ENCODE measurements around the gene LTN1.

LTN1 gene

DNA sequence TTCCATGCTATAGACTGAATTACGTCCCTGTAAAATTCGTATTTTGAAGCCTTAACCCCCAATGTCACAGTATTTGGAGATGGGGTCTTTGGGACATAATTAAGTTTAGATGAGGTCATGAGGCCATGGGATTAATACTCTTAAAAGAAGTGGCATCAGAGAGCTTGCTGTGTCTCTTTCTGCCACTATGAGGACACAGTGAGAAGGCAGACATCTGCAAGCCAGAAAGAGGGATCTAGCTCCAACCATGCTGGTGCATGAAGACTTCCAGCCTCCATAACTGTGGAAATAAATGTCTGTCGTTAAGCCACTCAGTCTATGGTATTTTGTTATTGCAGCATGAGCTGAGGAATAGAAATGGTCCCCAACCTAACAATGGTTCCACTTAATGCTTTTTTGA lies 99.0 kb downstream of the LTN1 start:
- no peaks in the 10 kb centered on the region for H3K36me3 ChIP-seq (ENCODE audit: insufficient read depth, low read length)
- H3K9me3 ChIP-seq (ENCODE audit: low read length): no peaks in the 10 kb centered on the region
- no peaks in the 10 kb centered on the region for H3K4me1 ChIP-seq (ENCODE audit: insufficient read depth, low read length)
- no peak overlapping the region for H3K4me3 ChIP-seq (ENCODE audit: low read depth in 1 of 2, low read length in 2 of 2)
- no peak overlapping the region for H3K27ac ChIP-seq (ENCODE audit: low read depth, low read length)
- H3K27me3 ChIP-seq (ENCODE audit: control insufficient read depth in 1 of 2, insufficient read depth in 2 of 2, low read length in 2 of 2): no peaks in the 10 kb centered on the region
- H3K9ac ChIP-seq (ENCODE audit: low read length): no peak overlapping the region

- Histone ChIP-seq H3K27ac (ENCODE audit: low read depth, low read length) (no peak overlapping the region), H3K4me3 (ENCODE audit: low read depth in 1 of 2, low read length in 2 of 2) (no peak overlapping the region), H3K4me1 (ENCODE audit: insufficient read depth, low read length) (no peaks in the 10 kb centered on the region), H3K9ac (ENCODE audit: low read length) (no peak overlapping the region), H3K27me3 (ENCODE audit: control insufficient read depth in 1 of 2, insufficient read depth in 2 of 2, low read length in 2 of 2) (no peaks in the 10 kb centered on the region), H3K9me3 (ENCODE audit: low read length) (no peaks in the 10 kb centered on the region), H3K36me3 (ENCODE audit: insufficient read depth, low read length) (no peaks in the 10 kb centered on the region)
These were observed 100.2 kb downstream of the LTN1 start for GRCh38 chr21:28892199-28893111.

GRCh38 chr21:28885853-28886177 lies 106.9 kb downstream of the LTN1 start:
- H3K9me3 ChIP-seq (ENCODE audit: low read length): no peaks in the 10 kb centered on the region
- peaks cover 8% of the 10 kb centered on the region for H3K36me3 ChIP-seq (ENCODE audit: insufficient read depth, low read length)
- no peak overlapping the region for H3K27ac ChIP-seq (ENCODE audit: low read depth, low read length)
- no peak overlapping the region for H3K4me3 ChIP-seq (ENCODE audit: low read depth in 1 of 2, low read length in 2 of 2)
- no peaks in the 10 kb centered on the region for H3K27me3 ChIP-seq (ENCODE audit: control insufficient read depth in 1 of 2, insufficient read depth in 2 of 2, low read length in 2 of 2)
- peaks cover 7% of the 10 kb centered on the region for H3K4me1 ChIP-seq (ENCODE audit: insufficient read depth, low read length)
- no peak overlapping the region for H3K9ac ChIP-seq (ENCODE audit: low read length)

DNA sequence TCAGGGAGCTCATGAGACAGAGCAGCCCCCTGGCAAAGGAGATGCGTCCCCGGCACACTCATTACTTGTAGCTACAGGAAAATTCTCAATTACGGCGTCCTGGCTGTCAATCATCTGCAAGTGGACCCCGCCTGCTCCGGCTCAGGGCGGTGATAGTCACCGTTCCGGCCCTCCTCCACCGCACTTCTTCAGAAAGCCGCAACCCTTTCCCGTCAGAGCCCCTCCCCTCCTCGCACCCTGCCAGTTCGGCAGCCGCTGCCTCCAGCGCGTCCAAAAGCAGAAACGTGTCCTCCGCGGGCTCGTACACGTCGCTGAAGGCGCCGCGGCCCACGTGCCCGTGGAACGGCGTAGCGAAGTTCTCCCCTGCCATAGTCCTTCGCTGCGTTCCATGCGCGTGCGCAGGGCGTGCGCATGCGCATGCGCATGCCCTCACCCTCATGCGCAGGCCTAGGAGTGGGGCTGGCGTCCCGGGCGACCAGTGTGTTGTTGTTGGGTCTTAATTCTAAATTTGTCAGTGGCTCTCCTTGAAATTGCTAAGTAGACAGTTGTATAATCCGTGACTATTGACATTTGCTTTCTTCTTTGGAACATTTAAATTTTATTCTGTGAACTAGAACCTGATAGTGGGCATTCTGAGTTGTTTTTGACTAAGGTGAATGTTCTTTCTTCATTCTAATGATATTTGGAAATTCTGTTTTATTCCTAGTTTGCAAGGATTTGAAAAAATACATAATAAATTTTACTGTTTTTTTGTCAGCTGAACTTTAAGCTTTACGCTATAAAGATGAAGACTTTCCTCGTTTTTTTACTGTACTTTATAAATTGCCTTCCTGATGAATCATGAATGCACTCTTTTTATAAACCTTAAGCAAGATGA lies 107.5 kb downstream of the LTN1 start:
- peak overlapping the region; percentile 13 for H3K9ac ChIP-seq (ENCODE audit: low read length)
- peaks cover 7% of the 10 kb centered on the region for H3K4me1 ChIP-seq (ENCODE audit: insufficient read depth, low read length)
- H3K27me3 ChIP-seq (ENCODE audit: control insufficient read depth in 1 of 2, insufficient read depth in 2 of 2, low read length in 2 of 2): no peaks in the 10 kb centered on the region
- H3K9me3 ChIP-seq (ENCODE audit: low read length): no peaks in the 10 kb centered on the region
- peak overlapping the region; percentile 79 for H3K27ac ChIP-seq (ENCODE audit: low read depth, low read length)
- H3K4me3 ChIP-seq (ENCODE audit: low read depth in 1 of 2, low read length in 2 of 2): peak overlapping the region; percentile 58 to 71
- peaks cover 8% of the 10 kb centered on the region for H3K36me3 ChIP-seq (ENCODE audit: insufficient read depth, low read length)

DNA sequence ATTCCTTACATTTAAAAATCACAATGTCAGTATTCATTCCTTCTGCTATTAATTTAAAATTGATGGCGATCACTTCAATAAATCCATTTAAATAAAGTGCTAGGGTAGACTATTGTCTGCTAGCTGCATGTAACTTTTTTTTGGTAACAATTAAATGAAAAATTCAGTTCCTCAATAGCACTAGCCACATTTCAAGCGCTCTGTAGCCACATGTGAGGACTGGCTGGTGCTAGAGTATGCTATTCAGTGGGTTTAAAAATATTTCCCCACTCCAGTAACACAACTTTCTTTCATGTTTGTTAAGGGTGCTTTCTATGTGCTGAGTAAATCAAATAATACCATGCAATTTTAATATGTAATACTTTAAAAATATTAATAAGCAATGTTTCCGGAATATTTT lies 108.2 kb downstream of the LTN1 start:
- Histone ChIP-seq H3K9me3 (ENCODE audit: low read length) (no peaks in the 10 kb centered on the region), H3K36me3 (ENCODE audit: insufficient read depth, low read length) (peaks cover 8% of the 10 kb centered on the region), H3K4me1 (ENCODE audit: insufficient read depth, low read length) (peaks cover 7% of the 10 kb centered on the region), H3K27me3 (ENCODE audit: control insufficient read depth in 1 of 2, insufficient read depth in 2 of 2, low read length in 2 of 2) (no peaks in the 10 kb centered on the region), H3K9ac (ENCODE audit: low read length) (peak overlapping the region; percentile 13), H3K4me3 (ENCODE audit: low read depth in 1 of 2, low read length in 2 of 2) (peak overlapping the region; percentile 58 to 71), H3K27ac (ENCODE audit: low read depth, low read length) (peak overlapping the region; percentile 79)

GRCh38 chr21:28883931-28884330 lies 108.7 kb downstream of the LTN1 start:
- Histone ChIP-seq H3K36me3 (ENCODE audit: insufficient read depth, low read length) (peaks cover 8% of the 10 kb centered on the region), H3K9ac (ENCODE audit: low read length) (no peak overlapping the region), H3K4me1 (ENCODE audit: insufficient read depth, low read length) (peaks cover 7% of the 10 kb centered on the region), H3K9me3 (ENCODE audit: low read length) (no peaks in the 10 kb centered on the region), H3K4me3 (ENCODE audit: low read depth in 1 of 2, low read length in 2 of 2) (peak overlapping the region in 1 of 2 donors; percentile 71), H3K27ac (ENCODE audit: low read depth, low read length) (no peak overlapping the region), H3K27me3 (ENCODE audit: control insufficient read depth in 1 of 2, insufficient read depth in 2 of 2, low read length in 2 of 2) (no peaks in the 10 kb centered on the region)

DNA sequence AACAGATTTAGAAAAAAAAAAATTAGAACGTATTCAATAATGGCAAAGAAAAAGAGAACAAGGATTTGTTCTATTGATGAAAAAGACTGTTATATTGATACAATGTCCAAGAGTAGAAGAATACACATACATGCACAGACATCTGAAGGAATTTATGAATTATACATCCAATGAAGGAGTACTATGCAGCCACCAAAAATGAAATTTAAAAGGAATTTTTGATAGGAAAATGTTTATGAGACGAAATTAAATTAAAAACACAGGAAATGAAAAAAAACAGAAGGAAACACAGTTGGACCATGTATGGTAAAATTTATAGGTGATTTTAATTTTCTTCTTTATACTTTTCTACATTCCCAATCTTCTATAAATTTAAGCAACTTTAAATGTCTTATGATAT lies 110.3 kb downstream of the LTN1 start:
- no peak overlapping the region for H3K4me3 ChIP-seq (ENCODE audit: low read depth in 1 of 2, low read length in 2 of 2)
- peaks cover 8% of the 10 kb centered on the region for H3K36me3 ChIP-seq (ENCODE audit: insufficient read depth, low read length)
- no peaks in the 10 kb centered on the region for H3K27me3 ChIP-seq (ENCODE audit: control insufficient read depth in 1 of 2, insufficient read depth in 2 of 2, low read length in 2 of 2)
- H3K4me1 ChIP-seq (ENCODE audit: insufficient read depth, low read length): peaks cover 7% of the 10 kb centered on the region
- no peak overlapping the region for H3K27ac ChIP-seq (ENCODE audit: low read depth, low read length)
- no peaks in the 10 kb centered on the region for H3K9me3 ChIP-seq (ENCODE audit: low read length)
- no peak overlapping the region for H3K9ac ChIP-seq (ENCODE audit: low read length)
